Trophoblast cell (in vitro differentiated cells and primary cell): Measurements from ENCODE around the gene RBM8A.

ENCODE experiments used
- DNase-seq, 2 donors: peaks; one replicate each; pipeline ENCODE4 v3.0.0-alpha.2; 2016
- H2AFZ ChIP-seq: 2 replicates; pipeline ENCODE4 v1.6.1; 2013; ENCODE audit warnings: low read length, moderate library complexity, mild to moderate bottlenecking; ENCODE audit not compliant: insufficient read depth, poor library complexity
- H2AK5ac ChIP-seq: 2 replicates; pipeline ENCODE4 v1.6.1; 2013; ENCODE audit warnings: mild to moderate bottlenecking, low read length
- H2BK120ac ChIP-seq: 2 replicates; pipeline ENCODE4 v1.6.1; 2013; ENCODE audit warnings: low read length, mild to moderate bottlenecking, moderate library complexity; ENCODE audit not compliant: insufficient read depth, poor library complexity
- H2BK12ac ChIP-seq: 2 replicates; pipeline ENCODE4 v1.6.1; 2013; ENCODE audit warnings: mild to moderate bottlenecking, low read length, moderate library complexity
- H2BK5ac ChIP-seq: 2 replicates; pipeline ENCODE4 v1.6.1; 2013; ENCODE audit warnings: low read length, low read depth, moderate library complexity, mild to moderate bottlenecking; ENCODE audit not compliant: poor library complexity
- H3K14ac ChIP-seq: 2 replicates; pipeline ENCODE4 v1.6.1; 2013; ENCODE audit warnings: mild to moderate bottlenecking, low read length
- H3K18ac ChIP-seq: 2 replicates; pipeline ENCODE4 v1.6.1; 2013; ENCODE audit warnings: mild to moderate bottlenecking, low read length
- H3K23ac ChIP-seq: 2 replicates; pipeline ENCODE4 v1.6.1; 2013; ENCODE audit warnings: low read length
- H3K27ac ChIP-seq: 2 replicates; pipeline ENCODE4 v1.5.1; 2013; ENCODE audit warnings: low read depth, mild to moderate bottlenecking, inconsistent platforms, low read length, moderate library complexity
- H3K27me3 ChIP-seq: 2 replicates; pipeline ENCODE4 v1.6.1; 2013; ENCODE audit warnings: inconsistent platforms, mild to moderate bottlenecking, low read length, moderate library complexity; ENCODE audit not compliant: insufficient read depth
- H3K36me3 ChIP-seq, 2 experiments: 1 replicate in 1 of 2; 2 replicates in 1 of 2; pipeline ENCODE4 v1.6.1; 2013; ENCODE audit warnings: low read length in 2 of 2, mild to moderate bottlenecking in 2 of 2, moderate library complexity in 1 of 2; ENCODE audit not compliant: insufficient read depth in 2 of 2, control insufficient read depth in 1 of 2
- H3K4ac ChIP-seq: 2 replicates; pipeline ENCODE4 v1.6.1; 2013; ENCODE audit warnings: low read depth, mild to moderate bottlenecking, low read length, moderate library complexity
- H3K4me1 ChIP-seq, 2 experiments: 1 replicate in 1 of 2; 2 replicates in 1 of 2; pipeline ENCODE4 v1.6.1; 2013; ENCODE audit warnings: low read length in 2 of 2, mild to moderate bottlenecking in 2 of 2, moderate library complexity in 1 of 2; ENCODE audit not compliant: insufficient read depth in 2 of 2, control insufficient read depth in 1 of 2
- H3K4me2 ChIP-seq: 2 replicates; pipeline ENCODE4 v1.6.1; 2013; ENCODE audit warnings: inconsistent platforms, mild to moderate bottlenecking, low read length, moderate library complexity
- H3K4me3 ChIP-seq: 2 replicates; pipeline ENCODE4 v1.5.1; 2013; ENCODE audit warnings: mild to moderate bottlenecking, low read depth, low read length, inconsistent platforms
- H3K79me1 ChIP-seq: one replicate; pipeline ENCODE4 v1.6.1; 2013; ENCODE audit warnings: low read length
- H3K79me2 ChIP-seq: 2 replicates; pipeline ENCODE4 v1.6.1; 2013; ENCODE audit warnings: low read length, mild to moderate bottlenecking; ENCODE audit not compliant: control insufficient read depth, insufficient read depth, poor library complexity
- H3K9ac ChIP-seq: 2 replicates; pipeline ENCODE4 v1.6.1; 2013; ENCODE audit warnings: mild to moderate bottlenecking, low read length
- H3K9me3 ChIP-seq: 2 replicates; pipeline ENCODE4 v1.6.1; 2013; ENCODE audit warnings: low read depth, mild to moderate bottlenecking, control low read depth, inconsistent platforms, low read length; ENCODE audit not compliant: insufficient read depth
- H4K12ac ChIP-seq: 2 replicates; pipeline ENCODE4 v1.6.1; 2013; ENCODE audit warnings: low read depth, mild to moderate bottlenecking, low read length, moderate library complexity
- H4K8ac ChIP-seq: 2 replicates; pipeline ENCODE4 v1.6.1; 2013; ENCODE audit warnings: low read depth, mild to moderate bottlenecking, low read length, moderate library complexity
- H4K91ac ChIP-seq: one replicate; pipeline ENCODE4 v1.6.1; 2013; ENCODE audit warnings: low read depth, mild to moderate bottlenecking, low read length, moderate library complexity
- WGBS: extraction: QIAGEN DNeasy Blood & Tissue Kit; methylation state at CpG from one replicate; pipeline ENCODE4 v1.1.7; 2013; ENCODE audit warnings: missing lambda C conversion rate; ENCODE audit not compliant: insufficient read length, insufficient coverage; ENCODE audit errors: extremely low coverage; 5-methylcytosine and 5-hydroxymethylcytosine counted together

RBM8A gene

GRCh38 chr1:145947551-145947950 lies 20.3 kb upstream of the RBM8A start:
- WGBS: no CpG with 5 or more reads among the region's 4 CpGs
- Histone ChIP-seq H3K14ac (no peak overlapping the region), H3K27me3 (no peaks in the 10 kb centered on the region), H4K12ac (no peak overlapping the region), H3K4me1 (no peaks in the 10 kb centered on the region), H3K79me1 (no peaks in the 10 kb centered on the region), H3K4me2 (no peak overlapping the region), H3K36me3 (no peaks in the 10 kb centered on the region), H3K4ac (no peak overlapping the region), H3K4me3 (no peak overlapping the region), H2AFZ (no peak overlapping the region), H2BK12ac (no peak overlapping the region), H3K9me3 (no peaks in the 10 kb centered on the region), H3K79me2 (no peaks in the 10 kb centered on the region), H4K91ac (no peak overlapping the region), H4K8ac (no peak overlapping the region), H2AK5ac (no peak overlapping the region), H3K9ac (no peak overlapping the region), H3K27ac (no peak overlapping the region), H2BK5ac (no peak overlapping the region), H3K18ac (no peak overlapping the region), H3K23ac (no peak overlapping the region), H2BK120ac (no peak overlapping the region)
- no peak for DNase-seq

- no peak overlapping the region for H3K18ac ChIP-seq
- H2AFZ ChIP-seq: no peak overlapping the region
- H3K36me3 ChIP-seq: no peaks in the 10 kb centered on the region
- no peak overlapping the region for H2BK12ac ChIP-seq
- H2BK5ac ChIP-seq: no peak overlapping the region
- no peaks in the 10 kb centered on the region for H3K27me3 ChIP-seq
- no peaks in the 10 kb centered on the region for H3K4me1 ChIP-seq
- no peak for DNase-seq
- no peak overlapping the region for H3K9ac ChIP-seq
- no peak overlapping the region for H3K4me3 ChIP-seq
- H4K12ac ChIP-seq: no peak overlapping the region
- no peak overlapping the region for H3K4me2 ChIP-seq
- H4K8ac ChIP-seq: no peak overlapping the region
- no peaks in the 10 kb centered on the region for H3K79me2 ChIP-seq
- H3K4ac ChIP-seq: no peak overlapping the region
- no peak overlapping the region for H3K23ac ChIP-seq
- H3K27ac ChIP-seq: no peak overlapping the region
- no CpG with 5 or more reads among the region's 4 CpGs for WGBS
- H3K14ac ChIP-seq: no peak overlapping the region
- H2BK120ac ChIP-seq: no peak overlapping the region
- no peaks in the 10 kb centered on the region for H3K79me1 ChIP-seq
- no peak overlapping the region for H4K91ac ChIP-seq
- no peak overlapping the region for H2AK5ac ChIP-seq
- no peaks in the 10 kb centered on the region for H3K9me3 ChIP-seq
Observed at GRCh38 chr1:145946477-145946986, 19.2 kb upstream of the RBM8A start.

GRCh38 chr1:145944532-145944931 lies 17.2 kb upstream of the RBM8A start:
- Histone ChIP-seq H2BK120ac (no peak overlapping the region), H3K27ac (no peak overlapping the region), H3K79me1 (no peaks in the 10 kb centered on the region), H2BK5ac (no peak overlapping the region), H3K4me3 (no peak overlapping the region), H3K4me1 (no peaks in the 10 kb centered on the region), H2AFZ (no peak overlapping the region), H3K4me2 (no peak overlapping the region), H3K36me3 (no peaks in the 10 kb centered on the region), H3K9me3 (no peaks in the 10 kb centered on the region), H2BK12ac (no peak overlapping the region), H3K18ac (no peak overlapping the region), H4K12ac (no peak overlapping the region), H2AK5ac (no peak overlapping the region), H3K14ac (no peak overlapping the region), H4K91ac (no peak overlapping the region), H3K27me3 (no peaks in the 10 kb centered on the region), H3K4ac (no peak overlapping the region), H3K23ac (no peak overlapping the region), H3K9ac (no peak overlapping the region), H4K8ac (no peak overlapping the region), H3K79me2 (no peaks in the 10 kb centered on the region)
- no CpG with 5 or more reads among the region's 3 CpGs for WGBS
- DNase-seq: no peak

- H2BK12ac ChIP-seq: no peak overlapping the region
- no peak overlapping the region for H3K23ac ChIP-seq
- H3K18ac ChIP-seq: no peak overlapping the region
- H3K9ac ChIP-seq: no peak overlapping the region
- H4K12ac ChIP-seq: no peak overlapping the region
- no peak overlapping the region for H3K4ac ChIP-seq
- no peak overlapping the region for H4K91ac ChIP-seq
- no peaks in the 10 kb centered on the region for H3K4me1 ChIP-seq
- no CpG with 5 or more reads among the region's 6 CpGs for WGBS
- no peak overlapping the region for H3K27ac ChIP-seq
- H2AFZ ChIP-seq: no peak overlapping the region
- H3K9me3 ChIP-seq: no peaks in the 10 kb centered on the region
- no peak overlapping the region for H2AK5ac ChIP-seq
- H2BK5ac ChIP-seq: no peak overlapping the region
- no peak for DNase-seq
- no peak overlapping the region for H3K14ac ChIP-seq
- no peak overlapping the region for H3K4me3 ChIP-seq
- no peaks in the 10 kb centered on the region for H3K27me3 ChIP-seq
- no peaks in the 10 kb centered on the region for H3K79me1 ChIP-seq
- H3K36me3 ChIP-seq: no peaks in the 10 kb centered on the region
- H3K4me2 ChIP-seq: no peak overlapping the region
- no peak overlapping the region for H2BK120ac ChIP-seq
- H4K8ac ChIP-seq: no peak overlapping the region
- H3K79me2 ChIP-seq: no peaks in the 10 kb centered on the region
Observed at GRCh38 chr1:145942871-145943270, 15.6 kb upstream of the RBM8A start.
